DOHH2 (cell line): Measurements from ENCODE around the gene RIPPLY3.

Experiments
- CTCF ChIP-seq: fragments of 200-600 bp; sonication (generic); IDR thresholded peaks from one replicate; pipeline ENCODE4 v1.5.1; 2014; ENCODE audit warnings: antibody characterized with exemption, mild to moderate bottlenecking, low read depth, low read length; ENCODE audit not compliant: poor library complexity, severe bottlenecking
- EZH2phosphoT487 ChIP-seq: fragments of 200-600 bp; sonication (generic); IDR thresholded peaks from 2 replicates; pipeline ENCODE4 v1.6.1; 2017; ENCODE audit warnings: borderline replicate concordance, mild to moderate bottlenecking, antibody characterized with exemption, low read length, moderate library complexity, mixed read lengths

DNA sequence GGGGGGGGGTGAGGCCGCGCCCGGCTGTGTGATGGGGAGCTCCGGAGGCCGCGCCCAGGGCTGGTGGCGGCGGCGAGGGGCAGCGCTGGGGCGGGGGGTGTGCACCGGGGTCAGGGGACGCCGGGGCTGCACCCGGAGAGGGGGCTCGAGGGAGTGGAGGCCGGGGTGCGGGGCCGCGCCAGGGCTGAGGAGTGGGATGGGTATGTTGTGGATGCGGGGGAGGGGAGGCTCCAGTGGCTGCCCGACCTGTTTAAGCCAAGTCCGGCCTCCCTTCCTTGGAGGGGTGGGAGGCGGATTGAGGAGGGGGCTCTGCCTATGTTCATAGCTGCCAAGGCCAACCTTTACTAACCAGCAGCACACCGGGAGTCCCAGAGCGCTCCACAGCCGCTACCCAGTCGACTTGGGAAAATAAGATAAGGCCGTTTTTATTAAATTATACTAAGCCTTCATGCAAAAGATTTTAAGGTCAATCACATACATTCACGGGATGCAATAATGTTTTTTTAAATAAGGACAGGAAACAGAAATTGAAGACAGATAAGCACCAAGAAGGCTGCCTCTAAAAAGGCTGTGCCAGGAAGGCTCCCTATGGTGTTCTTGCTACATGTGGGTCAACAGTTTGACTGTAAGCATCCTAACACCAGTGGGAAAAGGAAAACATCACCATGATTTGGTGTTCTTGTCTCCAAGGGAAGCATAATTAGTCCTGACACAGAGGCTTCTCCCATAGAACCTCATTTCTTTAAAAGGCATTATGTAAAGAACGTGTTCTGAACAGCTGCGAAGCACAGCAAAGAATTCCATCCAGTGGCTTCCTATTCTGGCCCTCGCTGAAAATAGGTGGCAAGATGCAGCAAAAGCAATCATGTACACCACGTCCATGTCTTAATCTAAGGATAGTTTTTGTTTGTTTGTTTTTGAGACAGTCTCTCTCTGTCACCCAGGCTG, 39.4 kb upstream of the RIPPLY3 start:
- no peak for TF ChIP-seq CTCF
- no peak for TF ChIP-seq EZH2phosphoT487
